ENCODE data around the gene RANGRF. TPM values are rescaled to one million over a fixed set of nuclear protein-coding genes. Genes with fewer than 3 reads are reported as not detected.

RANGRF gene
- total RNA-seq, 1 donor from 2014 or later, result 11.9 TPM

- Histone ChIP-seq H3K27ac (no peak overlapping the region), H3K36me3 (no peaks in the 10 kb centered on the region), H3K79me2 (ENCODE audit: low read depth) (no peaks in the 10 kb centered on the region), H3K9ac (no peak overlapping the region), H3K4me3 (no peak overlapping the region), H3K27me3 (no peaks in the 10 kb centered on the region), H3K4me1 (no peaks in the 10 kb centered on the region), H3F3A (ENCODE audit: low read depth) (peaks cover 3% of the 10 kb centered on the region), H3K4me2 (no peak overlapping the region), H2AFZ (replicated peaks) (no peak overlapping the region), H3K9me3 (ENCODE audit: low read depth) (no peaks in the 10 kb centered on the region), H4K20me1 (ENCODE audit: low read depth) (no peaks in the 10 kb centered on the region)
- Mint-ChIP-seq H3K4me3 (no peak overlapping the region), H3K4me1 (no peaks in the 10 kb centered on the region), H3K36me3 (peaks cover 18% of the 10 kb centered on the region), H3K27ac (no peak overlapping the region), H3K27me3 (ENCODE audit: insufficient read depth, low read depth) (peaks cover 4% of the 10 kb centered on the region), H3K9me3 (no peaks in the 10 kb centered on the region)
- no peak for TF ChIP-seq EZH2 (IDR thresholded peaks at IDR 0.05)
- no peak for TF ChIP-seq CTCF (IDR thresholded peaks at IDR 0.05)
- TF ChIP-seq EZH2phosphoT487 (IDR thresholded peaks at IDR 0.05), result no peak
- no peak for DNase-seq (ENCODE audit: low spot score)
These were observed 16.0 kb upstream of the RANGRF start for GRCh38 chr17:8272421-8272820.

DNA sequence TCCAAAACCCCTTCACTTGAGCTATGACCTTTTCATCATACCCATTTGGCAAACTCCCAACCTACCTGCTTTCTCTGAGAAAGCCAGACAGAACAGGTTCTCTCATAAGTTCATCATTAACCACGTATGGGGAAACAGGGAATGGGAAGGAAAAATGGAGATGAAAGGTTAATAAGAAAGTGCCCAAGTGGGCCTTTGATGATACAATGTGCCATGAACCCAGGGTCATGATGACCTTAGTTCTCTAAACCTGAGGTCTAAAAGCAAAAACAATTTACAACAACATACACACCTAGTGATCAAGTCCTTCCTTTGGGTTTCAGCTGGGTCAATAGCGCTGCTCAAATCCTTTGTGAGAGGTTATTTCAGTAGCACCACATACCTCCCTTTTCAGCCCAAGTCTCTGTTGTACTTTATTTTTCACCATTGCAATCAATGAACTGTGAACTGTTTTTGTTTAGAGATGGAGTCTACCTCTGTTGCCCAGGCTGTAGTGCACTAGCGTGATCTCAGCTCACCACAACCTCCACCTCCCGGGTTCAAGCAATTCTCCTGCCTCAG is 14.5 kb upstream of the RANGRF start:
- H3K36me3 Mint-ChIP-seq, result peaks cover 18% of the 10 kb centered on the region
- TF ChIP-seq EZH2phosphoT487 (IDR thresholded peaks at IDR 0.05), result no peak
- no peak for TF ChIP-seq EZH2 (IDR thresholded peaks at IDR 0.05)
- H3K4me1 Mint-ChIP-seq, result no peaks in the 10 kb centered on the region
- H3K27me3 Mint-ChIP-seq (ENCODE audit: insufficient read depth, low read depth), result peaks cover 4% of the 10 kb centered on the region
- Histone ChIP-seq H3K27ac (no peak overlapping the region), H3K27me3 (no peaks in the 10 kb centered on the region), H3K4me2 (no peak overlapping the region), H3F3A (ENCODE audit: low read depth) (peaks cover 3% of the 10 kb centered on the region), H3K36me3 (no peaks in the 10 kb centered on the region), H3K4me3 (no peak overlapping the region), H3K9ac (no peak overlapping the region), H3K79me2 (ENCODE audit: low read depth) (no peaks in the 10 kb centered on the region), H3K4me1 (no peaks in the 10 kb centered on the region), H3K9me3 (ENCODE audit: low read depth) (no peaks in the 10 kb centered on the region), H2AFZ (replicated peaks) (no peak overlapping the region), H4K20me1 (ENCODE audit: low read depth) (no peaks in the 10 kb centered on the region)
- no peak overlapping the region for H3K4me3 Mint-ChIP-seq
- no peak for DNase-seq (ENCODE audit: low spot score)
- no peaks in the 10 kb centered on the region for H3K9me3 Mint-ChIP-seq
- H3K27ac Mint-ChIP-seq, result no peak overlapping the region

DNA sequence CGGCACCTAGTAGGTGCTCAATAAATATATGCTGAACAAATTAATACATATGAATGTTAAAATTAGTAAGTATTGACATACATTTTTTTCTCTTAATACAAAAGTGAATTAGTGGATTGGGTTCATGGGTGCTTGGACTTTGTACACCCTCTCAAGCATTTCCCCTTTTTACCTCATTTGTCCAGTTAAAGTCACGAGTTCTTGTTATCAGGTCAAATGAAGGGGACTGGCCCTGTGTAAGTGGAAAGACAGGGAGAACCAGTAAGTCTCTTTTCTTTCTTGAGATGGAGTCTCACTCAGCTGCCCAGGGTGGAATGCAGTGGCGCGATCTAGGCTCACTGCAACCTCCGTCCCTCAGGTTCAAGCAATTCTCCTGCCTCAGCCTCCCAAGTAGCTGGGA is 13.7 kb upstream of the RANGRF start:
- Histone ChIP-seq H3K27ac (no peak overlapping the region), H2AFZ (replicated peaks) (no peak overlapping the region), H3F3A (ENCODE audit: low read depth) (peaks cover 3% of the 10 kb centered on the region), H3K9ac (no peak overlapping the region), H3K27me3 (no peaks in the 10 kb centered on the region), H3K4me3 (no peak overlapping the region), H3K4me2 (no peak overlapping the region), H3K36me3 (no peaks in the 10 kb centered on the region), H4K20me1 (ENCODE audit: low read depth) (no peaks in the 10 kb centered on the region), H3K4me1 (no peaks in the 10 kb centered on the region), H3K9me3 (ENCODE audit: low read depth) (no peaks in the 10 kb centered on the region), H3K79me2 (ENCODE audit: low read depth) (no peaks in the 10 kb centered on the region)
- Mint-ChIP-seq H3K27me3 (ENCODE audit: insufficient read depth, low read depth) (peaks cover 7% of the 10 kb centered on the region), H3K4me1 (peaks cover 3% of the 10 kb centered on the region), H3K36me3 (peaks cover 15% of the 10 kb centered on the region), H3K27ac (no peak overlapping the region), H3K9me3 (no peaks in the 10 kb centered on the region), H3K4me3 (no peak overlapping the region)
- TF ChIP-seq EZH2phosphoT487 (IDR thresholded peaks at IDR 0.05) (no peak), CTCF (IDR thresholded peaks at IDR 0.05) (no peak), EZH2 (IDR thresholded peaks at IDR 0.05) (no peak)
- DNase-seq (ENCODE audit: low spot score), result no peak

DNA sequence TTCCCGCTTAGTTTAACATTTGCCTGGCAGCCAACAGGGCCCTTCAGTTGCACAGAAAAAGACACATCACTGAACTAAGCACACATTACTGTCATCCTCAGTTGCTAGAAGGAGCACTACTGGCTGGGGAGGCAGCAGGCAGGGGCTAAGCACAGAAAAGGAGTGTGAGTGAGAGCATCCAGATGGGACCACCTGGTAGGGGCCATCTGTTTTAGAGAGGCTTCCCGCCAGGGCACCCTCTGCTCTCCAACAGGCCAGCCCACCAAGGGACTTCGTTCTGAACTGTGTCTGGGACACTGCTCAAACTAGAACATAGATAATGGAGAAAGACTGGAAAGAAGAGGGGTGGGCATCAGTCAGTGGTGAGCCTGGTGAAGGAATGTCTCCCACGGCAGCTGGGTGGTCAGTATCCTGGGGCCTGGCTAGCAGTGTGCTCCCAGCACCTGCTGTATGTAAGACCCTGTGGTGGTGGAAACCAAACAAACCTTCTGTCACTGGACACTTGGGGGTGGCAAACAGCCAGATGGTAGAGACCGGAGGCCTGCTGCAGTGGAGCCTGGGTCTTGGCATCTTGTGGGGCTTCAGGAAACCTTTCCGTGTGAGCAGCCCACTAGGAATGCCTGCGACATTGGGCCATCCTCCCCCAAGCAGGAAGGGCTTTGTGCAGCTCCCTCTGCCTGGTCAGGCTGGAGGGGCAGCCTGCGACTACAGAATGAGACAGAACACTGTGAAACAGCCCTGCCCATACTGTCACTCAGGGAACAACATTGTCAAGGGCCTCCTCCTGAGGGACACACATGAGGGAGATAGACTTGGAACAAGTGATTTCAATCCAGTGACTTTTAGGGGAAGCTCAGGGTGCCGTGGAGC is 12.8 kb upstream of the RANGRF start:
- Mint-ChIP-seq H3K4me3 (no peak overlapping the region), H3K27ac (peak overlapping the region; percentile 82), H3K36me3 (peaks cover 15% of the 10 kb centered on the region), H3K27me3 (ENCODE audit: insufficient read depth, low read depth) (peaks cover 7% of the 10 kb centered on the region), H3K9me3 (no peaks in the 10 kb centered on the region), H3K4me1 (peaks cover 3% of the 10 kb centered on the region)
- H3K9ac ChIP-seq, result no peak overlapping the region
- peaks cover 3% of the 10 kb centered on the region for H3F3A ChIP-seq (ENCODE audit: low read depth)
- no peak overlapping the region for H3K4me2 ChIP-seq
- H3K4me1 ChIP-seq, result no peaks in the 10 kb centered on the region
- no peak overlapping the region for H2AFZ ChIP-seq (replicated peaks)
- H3K36me3 ChIP-seq, result no peaks in the 10 kb centered on the region
- H3K79me2 ChIP-seq (ENCODE audit: low read depth), result no peaks in the 10 kb centered on the region
- H3K27ac ChIP-seq, result no peak overlapping the region
- no peak for TF ChIP-seq EZH2 (IDR thresholded peaks at IDR 0.05)
- TF ChIP-seq CTCF (IDR thresholded peaks at IDR 0.05), result no peak
- no peak for TF ChIP-seq EZH2phosphoT487 (IDR thresholded peaks at IDR 0.05)
- no peaks in the 10 kb centered on the region for H3K27me3 ChIP-seq
- no peak for DNase-seq (ENCODE audit: low spot score)
- H3K4me3 ChIP-seq, result no peak overlapping the region
- H4K20me1 ChIP-seq (ENCODE audit: low read depth), result no peaks in the 10 kb centered on the region
- no peaks in the 10 kb centered on the region for H3K9me3 ChIP-seq (ENCODE audit: low read depth)

All from neural progenitor cell (in vitro differentiated cells).